Colon (tissue), 2 donors: Measurements from ENCODE around the gene GALNT2.

Source experiments
- FAIRE-seq: peaks from 2 replicates; lab custom pipeline; 2012; peaks lifted over from hg19 to GRCh38; lab: Jason Lieb, UNC
- donor health status: control.
- donor health status: control.

GALNT2 gene

GRCh38 chr1:230091473-230092231, 24.6 kb downstream of the GALNT2 start:
- no peak for FAIRE-seq

- no peak for FAIRE-seq
Observed at GRCh38 chr1:230094746-230095145, 27.7 kb downstream of the GALNT2 start.

- FAIRE-seq = no peak
Observed at GRCh38 chr1:230095938-230096337, 28.9 kb downstream of the GALNT2 start.

- FAIRE-seq = no peak
Observed at GRCh38 chr1:230097370-230097769, 30.3 kb downstream of the GALNT2 start.

- no peak for FAIRE-seq
Observed at GRCh38 chr1:230098723-230099122, 31.7 kb downstream of the GALNT2 start.

GRCh38 chr1:230099465-230099864, 32.4 kb downstream of the GALNT2 start:
- no peak for FAIRE-seq

- no peak for FAIRE-seq
Observed at GRCh38 chr1:230100932-230101331, 33.9 kb downstream of the GALNT2 start.

- FAIRE-seq = no peak
Observed at GRCh38 chr1:230101556-230101955, 34.5 kb downstream of the GALNT2 start.

- no peak for FAIRE-seq
Observed at GRCh38 chr1:230102046-230102445, 35.0 kb downstream of the GALNT2 start.

- no peak for FAIRE-seq
Observed at GRCh38 chr1:230102472-230102871, 35.4 kb downstream of the GALNT2 start.

GRCh38 chr1:230103306-230104173, 36.5 kb downstream of the GALNT2 start:
- FAIRE-seq = no peak

GRCh38 chr1:230104395-230105244, 37.6 kb downstream of the GALNT2 start:
- no peak for FAIRE-seq

GRCh38 chr1:230105245-230105753, 38.3 kb downstream of the GALNT2 start:
- FAIRE-seq = no peak

- no peak for FAIRE-seq
Observed at GRCh38 chr1:230105754-230106625, 39.0 kb downstream of the GALNT2 start.

- no peak for FAIRE-seq
Observed at GRCh38 chr1:230107941-230108340, 40.9 kb downstream of the GALNT2 start.

- FAIRE-seq = no peak
Observed at GRCh38 chr1:230108580-230108979, 41.5 kb downstream of the GALNT2 start.

GRCh38 chr1:230109066-230109465, 42.0 kb downstream of the GALNT2 start:
- FAIRE-seq = no peak

GRCh38 chr1:230109895-230110667, 43.0 kb downstream of the GALNT2 start:
- FAIRE-seq = no peak

- FAIRE-seq = no peak
Observed at GRCh38 chr1:230110971-230111370, 43.9 kb downstream of the GALNT2 start.

- FAIRE-seq = no peak
Observed at GRCh38 chr1:230112131-230112701, 45.2 kb downstream of the GALNT2 start.
